Endodermal cell (in vitro differentiated cells): ENCODE results near the gene HES1. TPM values are rescaled to one million over a fixed set of nuclear protein-coding genes. Genes with fewer than 3 reads are reported as not detected.

Experiments used
- DNase-seq: peaks from one replicate; pipeline ENCODE4 v3.0.0-alpha.2; 2017
- H3K27ac ChIP-seq: 2 replicates; pipeline ENCODE4 v1.5.1; 2013; ENCODE audit warnings: mild to moderate bottlenecking, low read depth, low read length, moderate library complexity
- H3K27me3 ChIP-seq: 2 replicates; pipeline ENCODE4 v1.6.1; 2013; ENCODE audit warnings: mild to moderate bottlenecking, low read length, moderate library complexity; ENCODE audit not compliant: insufficient read depth, control insufficient read depth, poor library complexity, severe bottlenecking
- H3K36me3 ChIP-seq: 2 replicates; pipeline ENCODE4 v1.7.0; 2013; ENCODE audit warnings: mild to moderate bottlenecking, low read length, moderate library complexity; ENCODE audit not compliant: control insufficient read depth, insufficient read depth
- H3K4me1 ChIP-seq: one replicate; pipeline ENCODE4 v1.7.0; 2013; ENCODE audit warnings: low read length; ENCODE audit not compliant: control insufficient read depth, insufficient read depth
- H3K4me3 ChIP-seq: 2 replicates; pipeline ENCODE4 v1.5.1; 2013; ENCODE audit warnings: mild to moderate bottlenecking, low read length, moderate library complexity
- H3K9ac ChIP-seq: 2 replicates; pipeline ENCODE4 v1.6.1; 2013; ENCODE audit warnings: mild to moderate bottlenecking, low read length, moderate library complexity; ENCODE audit not compliant: poor library complexity, severe bottlenecking; ENCODE audit errors: extremely low read depth
- H3K9me3 ChIP-seq: 2 replicates; pipeline ENCODE4 v1.6.1; 2013; ENCODE audit warnings: mild to moderate bottlenecking, low read length, moderate library complexity; ENCODE audit not compliant: control insufficient read depth
- H3K27ac Mint-ChIP-seq: 2 replicates; pipeline ENCODE4 v1.8.0; 2020; ENCODE audit warnings: mixed read lengths
- H3K27me3 Mint-ChIP-seq: 2 replicates; pipeline ENCODE4 v1.8.0; 2021; ENCODE audit warnings: mild to moderate bottlenecking, mixed read lengths; ENCODE audit not compliant: insufficient read depth
- H3K36me3 Mint-ChIP-seq: 2 replicates; pipeline ENCODE4 v1.8.0; 2020; ENCODE audit warnings: low read depth, mixed read lengths
- H3K4me1 Mint-ChIP-seq: 2 replicates; pipeline ENCODE4 v1.8.0; 2020; ENCODE audit warnings: mixed read lengths
- H3K4me3 Mint-ChIP-seq: 2 replicates; pipeline ENCODE4 v1.8.0; 2020; ENCODE audit warnings: mild to moderate bottlenecking, moderate library complexity, mixed read lengths
- H3K9me3 Mint-ChIP-seq: 2 replicates; pipeline ENCODE4 v1.8.0; 2020; ENCODE audit warnings: mild to moderate bottlenecking, mixed read lengths
- WGBS, 2 experiments: methylation state at CpG; one replicate each; pipeline versions ENCODE4 v1.1.5 to v1.1.7; 2013; ENCODE audit warnings: missing lambda C conversion rate in 2 of 2, mixed read lengths in 1 of 2; ENCODE audit not compliant: insufficient coverage in 1 of 2, insufficient read length in 1 of 2; 5-methylcytosine and 5-hydroxymethylcytosine counted together
- total RNA-seq, 2 donors: library from RNA; stranded (reverse); fragmentation: NEBNext Ultra II Directional in 1 of 2; extraction: Animal tissue kit (Norgen Biotek cat#: 25700) in 1 of 2; gene quantifications; 2 replicates in 1 of 2; 3 replicates in 1 of 2; pipeline ENCODE4 v1.2.1, GENCODE V29; 2021
- TF ChIP-seq, protein P1 (sequence below): fragments of 200-600 bp; sonication (generic); conservative IDR thresholded peaks from 2 replicates; pipeline ENCODE4 v1.5.0; 2021; ENCODE audit warnings: antibody characterized with exemption, mild to moderate bottlenecking

The HES1 gene
- total RNA-seq, 2 donors from 2014 or later, result 2.1 to 17.5 TPM

DNA sequence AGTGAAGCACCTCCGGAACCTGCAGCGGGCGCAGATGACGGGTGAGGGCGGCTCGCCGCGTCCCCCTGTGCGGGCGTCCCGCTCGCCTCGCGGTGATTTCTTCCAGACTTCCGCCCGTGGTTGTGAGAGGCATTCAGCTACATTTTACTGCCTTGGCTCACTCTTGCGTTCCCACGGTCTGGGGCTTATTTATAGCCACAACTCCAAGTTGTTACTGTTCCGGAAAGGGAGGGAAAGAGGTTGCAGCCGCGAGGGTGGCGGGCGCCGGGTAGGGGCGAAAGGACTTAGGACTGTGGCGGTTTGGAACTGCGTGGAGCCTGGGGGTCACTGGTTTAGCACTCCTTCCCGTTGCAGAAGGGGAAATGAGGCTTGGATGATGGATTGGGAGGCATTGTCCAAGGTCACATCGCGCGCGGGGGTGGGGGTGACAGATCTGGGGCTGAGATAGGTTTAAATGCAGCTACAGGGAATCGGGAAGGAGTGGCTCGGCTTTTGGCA is 1.1 kb downstream of the HES1 start:
- DNase-seq, result peak; percentile 72
- Histone ChIP-seq H3K9ac (peak overlapping the region; percentile 44), H3K4me3 (peak overlapping the region; percentile 87), H3K27ac (peak overlapping the region; percentile 71), H3K27me3 (peaks cover 5% of the 10 kb centered on the region), H3K36me3 (no peaks in the 10 kb centered on the region), H3K9me3 (no peaks in the 10 kb centered on the region), H3K4me1 (peaks cover 13% of the 10 kb centered on the region)
- H3K9me3 Mint-ChIP-seq, result no peaks in the 10 kb centered on the region
- TF ChIP-seq, protein P1, sequence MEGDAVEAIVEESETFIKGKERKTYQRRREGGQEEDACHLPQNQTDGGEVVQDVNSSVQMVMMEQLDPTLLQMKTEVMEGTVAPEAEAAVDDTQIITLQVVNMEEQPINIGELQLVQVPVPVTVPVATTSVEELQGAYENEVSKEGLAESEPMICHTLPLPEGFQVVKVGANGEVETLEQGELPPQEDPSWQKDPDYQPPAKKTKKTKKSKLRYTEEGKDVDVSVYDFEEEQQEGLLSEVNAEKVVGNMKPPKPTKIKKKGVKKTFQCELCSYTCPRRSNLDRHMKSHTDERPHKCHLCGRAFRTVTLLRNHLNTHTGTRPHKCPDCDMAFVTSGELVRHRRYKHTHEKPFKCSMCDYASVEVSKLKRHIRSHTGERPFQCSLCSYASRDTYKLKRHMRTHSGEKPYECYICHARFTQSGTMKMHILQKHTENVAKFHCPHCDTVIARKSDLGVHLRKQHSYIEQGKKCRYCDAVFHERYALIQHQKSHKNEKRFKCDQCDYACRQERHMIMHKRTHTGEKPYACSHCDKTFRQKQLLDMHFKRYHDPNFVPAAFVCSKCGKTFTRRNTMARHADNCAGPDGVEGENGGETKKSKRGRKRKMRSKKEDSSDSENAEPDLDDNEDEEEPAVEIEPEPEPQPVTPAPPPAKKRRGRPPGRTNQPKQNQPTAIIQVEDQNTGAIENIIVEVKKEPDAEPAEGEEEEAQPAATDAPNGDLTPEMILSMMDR, result no peak
- peaks cover 6% of the 10 kb centered on the region for H3K27me3 Mint-ChIP-seq
- peaks cover 47% of the 10 kb centered on the region for H3K4me1 Mint-ChIP-seq
- H3K36me3 Mint-ChIP-seq, result peaks cover 4% of the 10 kb centered on the region
- peak overlapping the region; percentile 84 for H3K27ac Mint-ChIP-seq
- 0 to 1% methylated on average over 14 to 34 of the region's 34 CpGs for WGBS, 2 experiments
- H3K4me3 Mint-ChIP-seq, result peak overlapping the region; percentile 89

DNA sequence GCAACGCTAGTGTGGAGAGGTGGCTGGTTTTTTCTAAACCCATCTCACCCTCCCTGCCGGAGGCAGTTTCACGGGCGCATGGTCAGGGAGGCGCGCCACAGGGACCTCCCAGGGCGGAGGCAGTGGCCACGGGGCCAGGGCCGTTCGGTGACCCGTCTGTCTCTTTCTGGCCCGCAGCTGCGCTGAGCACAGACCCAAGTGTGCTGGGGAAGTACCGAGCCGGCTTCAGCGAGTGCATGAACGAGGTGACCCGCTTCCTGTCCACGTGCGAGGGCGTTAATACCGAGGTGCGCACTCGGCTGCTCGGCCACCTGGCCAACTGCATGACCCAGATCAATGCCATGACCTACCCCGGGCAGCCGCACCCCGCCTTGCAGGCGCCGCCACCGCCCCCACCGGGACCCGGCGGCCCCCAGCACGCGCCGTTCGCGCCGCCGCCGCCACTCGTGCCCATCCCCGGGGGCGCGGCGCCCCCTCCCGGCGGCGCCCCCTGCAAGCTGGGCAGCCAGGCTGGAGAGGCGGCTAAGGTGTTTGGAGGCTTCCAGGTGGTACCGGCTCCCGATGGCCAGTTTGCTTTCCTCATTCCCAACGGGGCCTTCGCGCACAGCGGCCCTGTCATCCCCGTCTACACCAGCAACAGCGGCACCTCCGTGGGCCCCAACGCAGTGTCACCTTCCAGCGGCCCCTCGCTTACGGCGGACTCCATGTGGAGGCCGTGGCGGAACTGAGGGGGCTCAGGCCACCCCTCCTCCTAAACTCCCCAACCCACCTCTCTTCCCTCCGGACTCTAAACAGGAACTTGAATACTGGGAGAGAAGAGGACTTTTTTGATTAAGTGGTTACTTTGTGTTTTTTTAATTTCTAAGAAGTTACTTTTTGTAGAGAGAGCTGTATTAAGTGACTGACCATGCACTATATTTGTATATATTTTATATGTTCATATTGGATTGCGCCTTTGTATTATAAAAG is 1.8 kb downstream of the HES1 start:
- Mint-ChIP-seq H3K4me1 (peaks cover 46% of the 10 kb centered on the region), H3K4me3 (peak overlapping the region; percentile 89), H3K27ac (peak overlapping the region; percentile 84), H3K9me3 (no peaks in the 10 kb centered on the region), H3K36me3 (peaks cover 4% of the 10 kb centered on the region), H3K27me3 (peaks cover 2% of the 10 kb centered on the region)
- Histone ChIP-seq H3K4me1 (peaks cover 16% of the 10 kb centered on the region), H3K4me3 (peak overlapping the region; percentile 87), H3K27me3 (peaks cover 5% of the 10 kb centered on the region), H3K9ac (peak overlapping the region; percentile 44), H3K9me3 (no peaks in the 10 kb centered on the region), H3K27ac (peak overlapping the region; percentile 71), H3K36me3 (no peaks in the 10 kb centered on the region)
- TF ChIP-seq, protein P1, result peak; percentile 66
- WGBS, 2 experiments, result 1 to 3% methylated on average over 29 to 68 of the region's 69 CpGs
- DNase-seq, result peak; percentile 81

DNA sequence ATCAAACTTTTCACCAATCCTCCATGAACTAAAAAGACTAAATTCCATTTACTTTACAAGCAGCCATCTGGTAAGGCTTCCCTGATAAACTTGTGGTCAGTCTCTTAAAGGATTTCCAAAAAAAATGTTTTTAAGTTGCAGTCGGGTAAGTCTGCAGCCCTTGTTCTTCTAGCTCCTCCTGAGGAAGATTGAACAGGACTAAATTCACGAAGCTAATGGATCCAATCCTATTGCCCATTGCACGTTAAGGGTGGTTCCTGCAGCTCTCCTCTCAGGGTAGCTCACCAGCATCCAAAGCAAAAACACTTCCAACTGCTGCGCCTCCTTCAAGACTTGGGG is 2.8 kb downstream of the HES1 start:
- DNase-seq, result no peak
- Histone ChIP-seq H3K27me3 (peaks cover 5% of the 10 kb centered on the region), H3K27ac (peak overlapping the region; percentile 80), H3K4me3 (peak overlapping the region; percentile 76), H3K4me1 (peaks cover 16% of the 10 kb centered on the region), H3K9ac (no peak overlapping the region), H3K9me3 (no peaks in the 10 kb centered on the region), H3K36me3 (no peaks in the 10 kb centered on the region)
- peaks cover 37% of the 10 kb centered on the region for H3K4me1 Mint-ChIP-seq
- TF ChIP-seq, protein P1, result no peak
- peak overlapping the region; percentile 89 for H3K4me3 Mint-ChIP-seq
- no peaks in the 10 kb centered on the region for H3K9me3 Mint-ChIP-seq
- peaks cover 4% of the 10 kb centered on the region for H3K36me3 Mint-ChIP-seq
- peak overlapping the region; percentile 69 for H3K27ac Mint-ChIP-seq
- H3K27me3 Mint-ChIP-seq, result no peaks in the 10 kb centered on the region
- WGBS, 2 experiments, result 22 to 34% methylated on average over 4 of the region's 4 CpGs
